ENCODE results near the gene CHN1.

Gene CHN1

GRCh38 chr2:175025233-175025632 is 20.1 kb upstream of the CHN1 start:
- no peak for TF ChIP-seq CTCF (IDR thresholded peaks at IDR 0.05; ENCODE audit: control insufficient read depth, extremely low read depth, insufficient read depth)
- DNase-seq (ENCODE audit: low read depth) = no peak
- no peak overlapping the region for H3K4me3 ChIP-seq (ENCODE audit: low read depth, low read length)

GRCh38 chr2:175022923-175023322 is 17.7 kb upstream of the CHN1 start:
- no peak for TF ChIP-seq CTCF (IDR thresholded peaks at IDR 0.05; ENCODE audit: control insufficient read depth, extremely low read depth, insufficient read depth)
- no peak overlapping the region for H3K4me3 ChIP-seq (ENCODE audit: low read depth, low read length)
- DNase-seq (ENCODE audit: low read depth) = no peak

GRCh38 chr2:175019566-175020327 is 14.6 kb upstream of the CHN1 start:
- H3K4me3 ChIP-seq (ENCODE audit: low read depth, low read length) = no peak overlapping the region
- TF ChIP-seq CTCF (IDR thresholded peaks at IDR 0.05; ENCODE audit: control insufficient read depth, extremely low read depth, insufficient read depth) = no peak
- no peak for DNase-seq (ENCODE audit: low read depth)

GRCh38 chr2:175017618-175018414 is 12.6 kb upstream of the CHN1 start:
- no peak overlapping the region for H3K4me3 ChIP-seq (ENCODE audit: low read depth, low read length)
- TF ChIP-seq CTCF (IDR thresholded peaks at IDR 0.05; ENCODE audit: control insufficient read depth, extremely low read depth, insufficient read depth) = no peak
- DNase-seq (ENCODE audit: low read depth) = no peak

GRCh38 chr2:175015340-175015739 is 10.2 kb upstream of the CHN1 start:
- H3K4me3 ChIP-seq (ENCODE audit: low read depth, low read length) = no peak overlapping the region
- no peak for TF ChIP-seq CTCF (IDR thresholded peaks at IDR 0.05; ENCODE audit: control insufficient read depth, extremely low read depth, insufficient read depth)
- no peak for DNase-seq (ENCODE audit: low read depth)

- H3K4me3 ChIP-seq (ENCODE audit: low read depth, low read length) = no peak overlapping the region
- no peak for DNase-seq (ENCODE audit: low read depth)
- no peak for TF ChIP-seq CTCF (IDR thresholded peaks at IDR 0.05; ENCODE audit: control insufficient read depth, extremely low read depth, insufficient read depth)
These were observed 7.3 kb upstream of the CHN1 start for GRCh38 chr2:175012516-175012915.
